Activated naive CD4-positive, alpha-beta T cell treated with anti-CD3 and anti-CD28 coated beads for 36 hours (primary cell): ENCODE results near the gene ADD2. TPM values are rescaled to one million over a fixed set of nuclear protein-coding genes. Genes with fewer than 3 reads are reported as not detected.

Experiments
- CTCF ChIA-PET: fragments of 350-600 bp; sonication (Branson Sonifier 250); formaldehyde crosslinking; loops from one replicate; lab custom pipeline; 2021; ENCODE audit warnings: antibody characterized with exemption; lab: Charles Lee
- DNase-seq: peaks from one replicate; pipeline ENCODE4 v3.0.0-alpha.2; 2020
- H3K27ac Mint-ChIP-seq: one replicate; pipeline ENCODE4 v1.8.0; 2021; ENCODE audit warnings: mild to moderate bottlenecking, mixed read lengths
- H3K27me3 Mint-ChIP-seq: one replicate; pipeline ENCODE4 v1.8.0; 2021; ENCODE audit warnings: low read depth, mixed read lengths
- H3K36me3 Mint-ChIP-seq: one replicate; pipeline ENCODE4 v1.8.0; 2021; ENCODE audit warnings: low read depth, mixed read lengths
- H3K4me1 Mint-ChIP-seq: one replicate; pipeline ENCODE4 v1.8.0; 2021; ENCODE audit warnings: low read depth, mixed read lengths
- H3K4me3 Mint-ChIP-seq: one replicate; pipeline ENCODE4 v1.8.0; 2021; ENCODE audit warnings: mild to moderate bottlenecking, moderate library complexity, mixed read lengths
- H3K9me3 Mint-ChIP-seq: one replicate; pipeline ENCODE4 v1.8.0; 2021; ENCODE audit warnings: mixed read lengths
- intact Hi-C: fragments of 100-400 bp; cut with micrococcal nuclease; formaldehyde crosslinking; loops from one replicate; pipeline ENCODE4 v1.15.1; 2023
- total RNA-seq, 2 experiments: library from RNA; stranded (reverse); gene quantifications; one replicate each; pipeline ENCODE4 v1.2.3, GENCODE V29; 2021

The ADD2 gene
- total RNA-seq, 2 experiments from 2014 or later: 42.9 to 46.2 TPM

GRCh38 chr2:70765507-70765906, 2.5 kb downstream of the ADD2 start:
- Mint-ChIP-seq H3K27me3 (peaks cover 10% of the 10 kb centered on the region), H3K9me3 (no peaks in the 10 kb centered on the region), H3K4me3 (no peak overlapping the region), H3K36me3 (no peaks in the 10 kb centered on the region), H3K4me1 (peaks cover 8% of the 10 kb centered on the region), H3K27ac (no peak overlapping the region)
- intact Hi-C loops: loop anchor here (5.0 kb wide), 2 partner anchors 463 to 573 kb away; partner anchors contain the start of genes C2orf42 and FAM136A
- no peak for DNase-seq
- CTCF ChIA-PET: no interaction called here

DNA sequence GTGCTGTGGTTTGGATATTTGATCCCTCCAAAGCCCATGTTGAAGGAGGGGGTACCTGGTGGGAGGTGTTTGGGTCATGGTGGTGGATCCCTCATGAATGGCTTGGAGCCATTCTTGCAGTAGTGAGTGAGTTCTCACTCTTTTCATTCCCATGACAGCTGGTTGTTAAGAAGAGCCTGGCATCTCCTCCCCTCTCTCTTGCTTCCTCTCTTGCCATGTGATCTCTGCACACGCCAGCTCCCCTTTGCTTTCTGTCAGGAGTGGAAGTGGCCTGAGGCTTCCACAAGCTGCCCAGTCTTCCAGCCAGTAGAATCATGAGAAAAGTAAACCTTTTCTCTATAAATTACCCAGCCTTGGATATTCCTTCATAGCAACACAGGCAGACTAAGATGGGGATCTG, 8.6 kb downstream of the ADD2 start:
- no peaks in the 10 kb centered on the region for H3K4me1 Mint-ChIP-seq
- peaks cover 2% of the 10 kb centered on the region for H3K27me3 Mint-ChIP-seq
- H3K9me3 Mint-ChIP-seq: no peaks in the 10 kb centered on the region
- CTCF ChIA-PET: interaction anchor here (1.7 to 1.8 kb wide), 2 partner anchors 9 to 30 kb away, joined by 4 to 8 read pairs; partner anchors contain the start of gene ADD2
- DNase-seq: no peak
- no peak overlapping the region for H3K27ac Mint-ChIP-seq
- intact Hi-C loops: no loop called here
- no peak overlapping the region for H3K4me3 Mint-ChIP-seq
- no peaks in the 10 kb centered on the region for H3K36me3 Mint-ChIP-seq

- H3K4me3 Mint-ChIP-seq: no peak overlapping the region
- H3K4me1 Mint-ChIP-seq: no peaks in the 10 kb centered on the region
- no peaks in the 10 kb centered on the region for H3K9me3 Mint-ChIP-seq
- H3K36me3 Mint-ChIP-seq: no peaks in the 10 kb centered on the region
- no peak for DNase-seq
- H3K27ac Mint-ChIP-seq: no peak overlapping the region
- H3K27me3 Mint-ChIP-seq: peaks cover 2% of the 10 kb centered on the region
- CTCF ChIA-PET: interaction anchor here (1.2 to 1.8 kb wide), 2 partner anchors 31 to 244 kb away, joined by 3 to 4 read pairs; no protein-coding TSS in a partner anchor
- intact Hi-C loops: no loop called here
These were observed 10.0 kb downstream of the ADD2 start for GRCh38 chr2:70757966-70758365.

- Mint-ChIP-seq H3K4me1 (no peaks in the 10 kb centered on the region), H3K4me3 (no peak overlapping the region), H3K27ac (no peak overlapping the region), H3K9me3 (no peaks in the 10 kb centered on the region), H3K36me3 (no peaks in the 10 kb centered on the region), H3K27me3 (peaks cover 2% of the 10 kb centered on the region)
- intact Hi-C loops: no loop called here
- DNase-seq: no peak
- CTCF ChIA-PET: no interaction called here
These were observed 10.6 kb downstream of the ADD2 start for GRCh38 chr2:70757360-70757759.

- peaks cover 2% of the 10 kb centered on the region for H3K27me3 Mint-ChIP-seq
- intact Hi-C loops: no loop called here
- CTCF ChIA-PET: interaction anchor here (2.0 kb wide), 1 partner anchor 12 kb away, joined by 7 read pairs; the partner anchor contains the start of gene ADD2
These were observed 11.9 kb downstream of the ADD2 start for GRCh38 chr2:70756128-70756527.

DNA sequence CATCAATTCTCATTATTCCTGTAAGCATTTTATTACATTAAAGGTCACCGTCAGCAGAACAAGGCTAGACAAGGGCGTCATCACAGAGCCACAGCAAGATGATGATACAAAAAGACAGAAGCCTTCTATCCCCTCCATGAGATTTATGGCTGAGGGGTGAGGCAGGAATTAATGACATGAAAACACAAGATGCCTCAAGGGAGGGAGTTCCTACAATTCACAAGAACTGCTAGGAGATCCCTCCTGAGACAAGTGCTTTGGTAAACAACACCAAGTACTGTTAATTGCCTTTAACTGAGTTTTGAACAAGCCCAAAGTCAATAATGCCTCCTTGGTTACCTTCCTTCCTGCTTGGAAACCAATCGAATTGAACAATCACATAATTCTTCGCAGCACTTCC, 14.1 kb downstream of the ADD2 start:
- CTCF ChIA-PET: no interaction called here
- no peak for DNase-seq
- Mint-ChIP-seq H3K27me3 (peaks cover 2% of the 10 kb centered on the region), H3K36me3 (no peaks in the 10 kb centered on the region), H3K4me3 (no peak overlapping the region), H3K4me1 (peaks cover 3% of the 10 kb centered on the region), H3K27ac (no peak overlapping the region), H3K9me3 (peaks cover 2% of the 10 kb centered on the region)
- intact Hi-C loops: no loop called here

More at GRCh38 chr2:70756128-70756527, 11.9 kb downstream of the ADD2 start:
- DNase-seq: no peak
- H3K9me3 Mint-ChIP-seq: no peaks in the 10 kb centered on the region
- H3K27ac Mint-ChIP-seq: no peak overlapping the region
- H3K4me3 Mint-ChIP-seq: no peak overlapping the region
- no peaks in the 10 kb centered on the region for H3K36me3 Mint-ChIP-seq
- H3K4me1 Mint-ChIP-seq: no peaks in the 10 kb centered on the region

- no peak for DNase-seq
- no peak overlapping the region for H3K27ac Mint-ChIP-seq
- intact Hi-C loops: no loop called here
- CTCF ChIA-PET: no interaction called here
- H3K36me3 Mint-ChIP-seq: no peaks in the 10 kb centered on the region
- H3K27me3 Mint-ChIP-seq: peaks cover 2% of the 10 kb centered on the region
- H3K9me3 Mint-ChIP-seq: peaks cover 3% of the 10 kb centered on the region
- H3K4me1 Mint-ChIP-seq: peaks cover 6% of the 10 kb centered on the region
- H3K4me3 Mint-ChIP-seq: no peak overlapping the region
These were observed 15.0 kb downstream of the ADD2 start for GRCh38 chr2:70753031-70753430.

DNA sequence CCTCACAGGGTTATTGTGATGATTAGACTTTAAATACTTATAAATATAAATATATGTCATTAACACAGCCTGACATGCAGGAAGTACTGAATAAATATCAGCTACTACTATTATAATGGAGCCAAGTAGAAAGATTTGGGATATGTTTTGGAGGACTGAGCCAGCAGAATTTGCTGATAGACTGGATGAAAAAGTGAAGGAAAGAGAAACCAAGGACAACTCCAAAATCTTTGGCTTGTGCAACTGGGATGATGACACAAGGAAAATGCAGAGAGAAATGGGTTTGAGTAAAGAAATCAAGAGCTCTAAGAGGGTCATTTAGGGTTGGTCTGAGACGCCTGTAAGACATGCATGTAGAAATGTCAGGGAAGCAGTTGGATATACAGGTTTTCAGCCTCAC, 15.6 kb downstream of the ADD2 start:
- Mint-ChIP-seq H3K9me3 (peaks cover 5% of the 10 kb centered on the region), H3K4me3 (no peak overlapping the region), H3K4me1 (peaks cover 7% of the 10 kb centered on the region), H3K27ac (no peak overlapping the region), H3K36me3 (peaks cover under 1% of the 10 kb centered on the region), H3K27me3 (peaks cover 2% of the 10 kb centered on the region)
- no peak for DNase-seq
- intact Hi-C loops: no loop called here
- CTCF ChIA-PET: no interaction called here

- H3K27ac Mint-ChIP-seq: no peak overlapping the region
- CTCF ChIA-PET: no interaction called here
- H3K9me3 Mint-ChIP-seq: peaks cover 8% of the 10 kb centered on the region
- H3K4me1 Mint-ChIP-seq: peaks cover 9% of the 10 kb centered on the region
- peaks cover 3% of the 10 kb centered on the region for H3K36me3 Mint-ChIP-seq
- H3K4me3 Mint-ChIP-seq: no peak overlapping the region
- intact Hi-C loops: no loop called here
- peaks cover 2% of the 10 kb centered on the region for H3K27me3 Mint-ChIP-seq
- no peak for DNase-seq
These were observed 16.1 kb downstream of the ADD2 start for GRCh38 chr2:70751881-70752280.

DNA sequence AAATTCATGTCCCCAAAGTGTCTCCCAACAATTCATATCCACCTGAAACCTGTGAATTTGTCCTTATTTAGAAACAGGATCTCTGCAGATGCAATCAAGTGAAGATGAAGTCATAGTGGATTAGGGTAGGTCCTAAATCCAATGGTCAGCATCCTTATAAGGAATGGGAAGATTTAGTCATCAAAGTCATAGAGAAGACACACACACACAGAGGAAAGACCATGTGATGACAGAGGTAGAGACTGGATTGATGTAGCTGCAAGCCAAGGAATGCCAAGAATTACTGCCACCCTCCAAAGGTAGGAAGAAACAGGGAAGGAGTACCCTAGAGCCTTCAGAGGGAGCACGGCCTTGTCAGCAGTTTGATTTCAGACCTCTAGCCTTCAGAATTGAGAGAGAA, 17.7 kb downstream of the ADD2 start:
- intact Hi-C loops: no loop called here
- Mint-ChIP-seq H3K27ac (no peak overlapping the region), H3K27me3 (no peaks in the 10 kb centered on the region), H3K36me3 (peaks cover 3% of the 10 kb centered on the region), H3K4me1 (peaks cover 9% of the 10 kb centered on the region), H3K4me3 (no peak overlapping the region), H3K9me3 (peaks cover 8% of the 10 kb centered on the region)
- CTCF ChIA-PET: interaction anchor here (1.0 kb wide), 1 partner anchor 216 kb away, joined by 4 read pairs; no protein-coding TSS in a partner anchor
- no peak for DNase-seq

GRCh38 chr2:70748002-70748784, 19.8 kb downstream of the ADD2 start:
- Mint-ChIP-seq H3K4me1 (peaks cover 9% of the 10 kb centered on the region), H3K4me3 (no peak overlapping the region), H3K27ac (no peak overlapping the region), H3K27me3 (no peaks in the 10 kb centered on the region), H3K9me3 (peaks cover 8% of the 10 kb centered on the region), H3K36me3 (peaks cover 3% of the 10 kb centered on the region)
- CTCF ChIA-PET: interaction anchor here (0.6 to 1.0 kb wide), 2 partner anchors 20 to 199 kb away, joined by 3 to 4 read pairs; no protein-coding TSS in a partner anchor
- intact Hi-C loops: no loop called here
- no peak for DNase-seq

- no peaks in the 10 kb centered on the region for H3K27me3 Mint-ChIP-seq
- intact Hi-C loops: no loop called here
- H3K27ac Mint-ChIP-seq: peak overlapping the region; percentile 1
- H3K4me3 Mint-ChIP-seq: no peak overlapping the region
- peaks cover 8% of the 10 kb centered on the region for H3K9me3 Mint-ChIP-seq
- CTCF ChIA-PET: interaction anchor here (1.0 kb wide), 1 partner anchor 21 kb away, joined by 3 read pairs; no protein-coding TSS in a partner anchor
- H3K4me1 Mint-ChIP-seq: peaks cover 9% of the 10 kb centered on the region
- no peak for DNase-seq
- H3K36me3 Mint-ChIP-seq: peaks cover 3% of the 10 kb centered on the region
These were observed 20.7 kb downstream of the ADD2 start for GRCh38 chr2:70747284-70747683.
